Measurements from ENCODE around the gene ZC3H13. TPM values are rescaled to one million over a fixed set of nuclear protein-coding genes. Genes with fewer than 3 reads are reported as not detected.

Gene ZC3H13
- total RNA-seq, 1 donor from 2014 or later, result 30.1 TPM

DNA sequence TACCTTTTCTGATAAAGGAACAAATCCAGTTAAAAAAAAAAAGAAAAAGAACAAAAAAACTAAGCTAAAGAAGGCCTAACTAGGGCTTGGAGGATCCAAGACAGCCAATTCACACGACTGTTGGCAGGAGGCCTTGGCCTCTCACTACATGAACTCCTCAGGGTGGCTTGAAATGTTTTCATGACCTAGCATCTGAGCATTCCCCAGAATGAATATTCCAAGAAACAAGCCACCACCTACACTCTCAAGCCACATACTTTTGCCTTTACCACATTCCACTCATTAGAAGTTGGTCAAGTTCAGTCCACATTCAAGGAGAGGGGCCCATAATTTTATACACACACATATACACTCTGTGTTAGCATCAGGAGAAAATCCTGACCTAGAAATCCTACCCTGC is 103.4 kb downstream of the ZC3H13 start:
- DNase-seq (ENCODE audit: extremely low read depth, low read depth, low spot score), result no peak

DNA sequence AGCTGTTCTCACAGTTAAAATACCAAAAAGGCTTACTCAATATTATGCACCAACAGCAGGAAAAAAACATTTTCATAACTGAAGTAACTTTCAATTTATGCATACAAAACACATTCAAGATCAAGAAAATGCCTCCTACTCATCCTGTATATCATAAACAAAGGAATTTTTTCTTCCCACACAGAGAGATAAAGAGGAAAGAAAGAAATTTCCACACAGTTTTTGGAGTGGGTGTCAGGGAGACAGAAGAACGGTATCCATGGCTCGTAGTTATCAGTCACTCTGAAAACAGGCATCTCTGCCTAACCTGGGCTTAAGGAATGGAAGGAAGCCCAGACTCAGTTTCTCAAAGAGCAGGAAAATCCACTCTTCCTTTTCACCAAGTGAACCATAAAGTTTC is 108.6 kb downstream of the ZC3H13 start:
- no peak for DNase-seq (ENCODE audit: extremely low read depth, low read depth, low spot score)

DNA sequence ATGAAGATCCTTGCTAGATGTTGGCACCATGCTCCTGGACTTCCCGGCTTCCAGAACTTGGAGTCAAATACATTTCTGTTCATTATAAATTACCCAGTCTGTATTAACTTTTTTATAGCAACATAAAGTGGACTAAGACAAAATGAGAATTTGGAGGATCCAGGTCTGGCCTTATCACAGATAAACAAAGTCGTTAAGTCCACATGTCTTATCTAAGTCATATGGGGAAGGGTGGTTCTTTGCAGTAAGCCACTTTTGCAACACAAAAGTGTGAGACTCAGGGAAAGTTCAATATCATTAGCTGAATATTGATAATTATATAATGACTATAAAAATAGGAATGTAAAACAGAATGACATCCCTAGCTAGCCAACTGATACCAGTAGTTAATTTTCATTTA is 109.4 kb downstream of the ZC3H13 start:
- no peak for DNase-seq (ENCODE audit: extremely low read depth, low read depth, low spot score)

DNA sequence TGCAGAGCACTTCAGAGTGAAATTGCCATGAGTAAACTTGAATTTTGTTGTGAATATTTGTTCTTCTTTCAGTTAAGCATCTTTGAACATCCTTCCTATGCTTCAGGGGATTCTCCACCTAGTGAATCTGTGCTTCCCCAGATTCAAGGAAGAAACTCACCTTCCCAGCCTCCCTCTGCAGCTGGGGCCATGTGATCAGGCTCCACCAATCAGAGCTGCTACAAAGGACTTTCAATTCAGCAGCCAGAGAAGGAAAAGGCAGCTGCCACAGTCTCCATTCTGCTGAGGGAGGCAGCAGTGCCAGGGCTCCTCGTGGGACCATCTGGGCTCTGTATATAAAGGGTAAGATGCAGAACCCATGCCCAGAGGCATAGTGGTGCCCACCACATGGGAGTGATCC is 111.3 kb downstream of the ZC3H13 start:
- DNase-seq (ENCODE audit: extremely low read depth, low read depth, low spot score), result no peak

DNA sequence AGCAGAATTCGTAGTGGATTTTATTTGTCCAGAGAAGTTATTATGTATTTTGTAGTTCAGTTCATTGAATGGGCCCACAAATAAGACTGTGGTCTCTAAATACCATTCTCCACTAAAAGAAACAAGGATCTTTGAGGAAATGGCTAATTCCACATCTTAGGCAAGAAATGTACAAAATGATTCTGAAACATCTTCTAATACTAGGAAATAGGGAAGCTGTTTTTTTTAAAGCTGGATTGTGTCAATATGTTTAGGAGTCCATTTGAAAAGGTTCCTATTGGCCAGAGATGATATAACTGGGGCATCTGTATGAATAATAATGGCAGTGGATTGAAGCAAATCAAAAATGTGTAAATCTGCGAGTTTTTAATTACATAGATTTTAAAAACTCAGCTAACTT is 112.5 kb downstream of the ZC3H13 start:
- DNase-seq (ENCODE audit: extremely low read depth, low read depth, low spot score), result no peak

DNA sequence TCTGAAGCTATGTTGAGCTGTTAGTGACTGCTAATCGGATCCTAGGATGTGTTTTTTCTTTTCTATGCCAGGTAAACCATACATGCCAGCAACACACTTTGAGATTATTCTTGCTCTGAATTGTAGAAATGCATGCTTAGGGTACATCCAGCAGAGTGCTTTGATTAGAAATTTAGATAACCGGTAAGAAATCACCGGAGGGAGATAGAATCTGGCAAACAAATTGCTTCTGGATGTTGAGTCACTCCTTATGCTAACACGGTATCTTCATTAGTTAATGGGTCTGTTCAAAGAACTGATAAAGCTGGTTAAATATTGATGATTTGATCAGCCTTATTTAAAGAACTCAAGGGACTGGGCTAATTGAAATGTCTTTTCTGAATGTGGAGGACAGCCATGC is 115.9 kb downstream of the ZC3H13 start:
- no peak for DNase-seq (ENCODE audit: extremely low read depth, low read depth, low spot score)

DNA sequence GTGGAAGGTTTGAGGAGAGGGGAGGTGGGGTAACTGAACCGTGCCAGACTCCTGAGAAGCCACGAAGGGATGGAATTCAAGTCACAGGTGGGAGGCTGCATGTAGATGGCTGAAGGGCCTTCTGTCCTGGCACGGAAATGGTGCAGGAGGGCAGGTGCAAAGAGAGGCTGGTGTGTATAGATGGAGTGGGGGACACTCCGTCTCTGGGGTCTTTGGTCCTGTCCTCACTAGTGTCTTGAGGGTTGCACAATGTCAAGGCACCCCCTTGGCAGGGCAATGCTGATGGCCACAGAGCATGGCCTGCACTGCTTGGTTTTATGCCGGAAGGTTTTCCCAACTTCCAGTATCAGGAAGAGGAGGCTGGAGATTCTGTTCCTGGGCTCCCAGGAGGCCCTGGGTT is 118.3 kb downstream of the ZC3H13 start:
- DNase-seq (ENCODE audit: extremely low read depth, low read depth, low spot score), result no peak

DNA sequence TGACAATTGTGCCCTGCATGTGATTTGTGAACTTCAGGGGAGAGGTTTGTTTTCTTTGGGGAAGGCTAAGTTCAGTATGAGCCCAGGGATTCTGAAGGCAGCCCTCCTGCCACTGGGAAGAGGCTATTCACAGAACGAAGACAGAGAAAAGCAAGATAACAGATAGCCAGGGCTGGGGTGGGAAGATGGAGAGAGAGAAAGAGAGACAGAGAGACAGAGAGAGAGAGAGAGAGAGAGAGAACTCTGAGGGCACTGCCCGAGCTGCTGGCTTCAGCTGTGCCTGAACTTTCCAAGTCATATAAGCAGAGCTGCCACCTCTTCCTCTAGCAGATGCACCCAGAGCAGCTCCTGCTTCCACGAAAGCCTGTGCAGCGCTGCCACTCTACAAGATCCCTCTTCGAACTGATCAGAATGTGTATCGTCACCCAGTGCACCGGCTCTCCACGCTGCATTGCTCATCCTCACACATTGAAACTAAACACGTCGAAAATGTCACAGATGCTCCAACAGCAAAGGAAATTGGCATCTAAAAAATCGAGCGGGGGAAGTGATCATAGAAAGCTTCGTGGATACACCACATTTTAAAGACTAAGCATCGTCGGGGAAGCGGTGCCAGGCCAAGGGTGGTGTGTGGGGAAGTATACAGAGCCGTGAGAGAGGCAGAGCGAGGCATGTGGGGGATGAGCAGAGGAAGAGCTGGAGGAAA is 119.2 kb downstream of the ZC3H13 start:
- no peak for DNase-seq (ENCODE audit: extremely low read depth, low read depth, low spot score)

DNA sequence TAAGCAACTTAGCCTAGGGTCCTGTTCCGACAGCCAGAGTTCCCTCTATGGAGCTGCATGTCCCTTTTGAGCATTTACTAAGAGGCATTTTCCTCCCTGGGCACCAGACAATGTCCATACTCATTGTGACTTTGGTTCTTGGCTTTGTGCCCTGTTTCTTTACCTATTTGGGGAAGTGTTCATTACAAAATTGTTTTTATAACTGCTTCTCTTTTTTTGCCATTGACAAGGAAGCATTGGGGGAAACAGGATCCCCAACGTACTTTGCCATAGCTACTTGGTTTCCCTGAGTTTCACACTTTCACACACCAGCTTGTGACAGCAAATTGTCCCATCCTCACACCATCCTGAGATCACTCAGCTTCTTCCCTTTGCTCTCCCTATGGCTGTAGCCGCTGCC is 119.9 kb downstream of the ZC3H13 start:
- DNase-seq (ENCODE audit: extremely low read depth, low read depth, low spot score), result no peak

DNA sequence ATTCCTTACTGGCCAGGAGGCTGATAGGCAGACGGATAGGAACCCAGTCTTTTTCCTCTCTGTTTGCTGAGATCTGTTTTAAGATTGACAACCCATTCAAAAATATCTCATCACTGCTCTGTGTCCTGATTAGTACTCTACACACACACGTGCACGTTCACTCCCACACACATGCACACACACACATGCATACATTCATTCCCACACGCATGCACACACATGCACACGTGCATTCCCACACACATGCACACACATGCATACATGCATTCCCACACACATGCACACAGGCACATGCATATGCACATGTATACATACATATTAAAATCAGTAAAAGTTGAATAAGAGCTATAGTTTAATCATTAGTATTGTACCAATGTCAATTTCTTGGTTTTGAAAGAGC is 120.4 kb downstream of the ZC3H13 start:
- DNase-seq (ENCODE audit: extremely low read depth, low read depth, low spot score), result no peak

DNA sequence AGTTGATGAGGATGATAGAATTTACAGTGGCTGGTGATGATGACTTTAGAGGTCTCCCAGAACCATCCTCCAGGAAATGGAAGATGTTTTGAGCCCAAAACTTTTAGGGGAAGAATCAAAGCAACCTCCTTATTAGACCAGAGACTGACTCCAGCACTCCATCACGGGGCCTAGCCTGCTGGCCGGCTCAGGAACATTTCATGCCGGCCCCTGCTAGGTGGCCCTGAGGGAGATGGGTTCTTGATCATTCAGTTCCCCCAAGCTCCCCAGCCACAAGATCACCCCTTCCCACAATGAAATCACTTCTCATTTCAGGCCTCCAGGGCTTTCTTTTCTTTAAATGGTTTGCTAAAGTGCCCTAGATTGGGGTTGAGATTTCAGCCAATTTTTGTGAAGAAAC is 121.3 kb downstream of the ZC3H13 start:
- no peak for DNase-seq (ENCODE audit: extremely low read depth, low read depth, low spot score)

DNA sequence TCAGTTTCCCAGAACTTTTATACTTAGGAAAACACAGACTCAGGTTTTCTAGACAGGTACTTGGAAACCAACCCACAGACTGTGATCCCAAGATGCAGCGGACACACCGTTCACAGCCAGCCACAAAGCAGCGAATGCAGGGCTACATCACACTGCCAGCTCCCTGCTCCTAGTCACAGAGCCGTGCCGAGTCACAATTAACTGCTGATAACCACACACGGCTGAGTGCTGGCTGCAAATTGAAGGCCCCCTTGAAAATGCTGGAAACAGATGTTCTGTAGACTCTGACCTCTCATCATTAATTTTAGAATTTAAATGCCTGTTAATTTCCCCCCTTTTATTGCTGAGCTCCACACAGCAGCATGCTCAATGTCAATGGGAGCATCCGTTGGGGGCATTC is 122.4 kb downstream of the ZC3H13 start:
- no peak for DNase-seq (ENCODE audit: extremely low read depth, low read depth, low spot score)

DNA sequence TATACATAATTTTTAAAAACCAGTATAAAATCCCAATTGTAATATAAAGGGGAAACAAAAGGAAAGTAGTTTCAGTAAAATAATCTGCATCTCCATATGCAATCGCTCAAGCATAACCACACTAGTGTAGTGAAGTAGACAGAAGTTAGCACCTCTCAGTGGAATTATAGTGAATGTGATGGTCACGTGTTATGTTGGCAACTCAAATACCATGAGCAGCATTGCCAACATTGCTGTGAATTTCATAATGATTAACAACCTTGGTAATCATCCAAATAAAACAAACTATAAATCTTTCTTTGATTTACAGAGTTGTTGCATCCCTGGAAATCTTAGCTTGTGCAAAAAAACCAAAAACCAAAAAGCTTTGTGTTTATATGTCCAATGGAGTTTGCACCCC is 123.7 kb downstream of the ZC3H13 start:
- no peak for DNase-seq (ENCODE audit: extremely low read depth, low read depth, low spot score)

DNA sequence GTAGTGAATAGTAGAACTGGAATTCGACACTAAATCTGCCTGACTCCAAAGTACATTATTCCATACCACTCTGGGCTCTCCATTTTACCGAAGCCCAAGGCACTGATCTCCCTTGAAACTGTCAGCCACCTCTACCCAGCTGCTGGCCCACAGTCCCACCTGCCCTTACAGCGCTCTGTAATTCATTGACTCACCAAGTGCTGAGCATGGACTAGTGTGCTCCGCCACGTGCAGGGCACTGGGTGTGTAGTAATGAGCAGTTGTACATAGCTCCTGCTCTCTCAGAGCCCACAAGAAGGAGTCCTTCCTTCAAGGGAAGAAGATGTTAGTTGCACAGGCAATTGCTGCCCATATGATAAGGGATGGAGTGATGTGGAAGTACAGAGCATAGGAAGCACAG is 124.4 kb downstream of the ZC3H13 start:
- DNase-seq (ENCODE audit: extremely low read depth, low read depth, low spot score), result no peak

DNA sequence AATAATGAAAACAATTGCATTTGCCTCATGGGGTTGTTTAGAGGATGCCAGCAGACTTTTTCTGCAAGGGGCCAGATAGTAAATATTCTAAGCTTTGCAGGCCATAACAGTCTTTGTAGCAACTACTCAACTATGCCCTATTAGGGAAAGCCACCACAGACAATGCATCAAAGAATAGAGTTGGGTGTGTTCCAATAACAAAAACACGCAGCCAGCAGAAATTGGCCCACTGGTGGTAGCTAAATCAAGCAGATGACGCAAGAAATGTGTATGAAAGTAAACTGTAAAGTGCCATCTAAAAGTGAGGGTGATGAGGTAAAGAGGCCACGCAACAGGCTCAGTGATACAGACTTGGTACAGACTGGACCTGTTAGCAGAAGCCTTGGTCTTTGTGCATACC is 125.8 kb downstream of the ZC3H13 start:
- no peak for DNase-seq (ENCODE audit: extremely low read depth, low read depth, low spot score)

DNA sequence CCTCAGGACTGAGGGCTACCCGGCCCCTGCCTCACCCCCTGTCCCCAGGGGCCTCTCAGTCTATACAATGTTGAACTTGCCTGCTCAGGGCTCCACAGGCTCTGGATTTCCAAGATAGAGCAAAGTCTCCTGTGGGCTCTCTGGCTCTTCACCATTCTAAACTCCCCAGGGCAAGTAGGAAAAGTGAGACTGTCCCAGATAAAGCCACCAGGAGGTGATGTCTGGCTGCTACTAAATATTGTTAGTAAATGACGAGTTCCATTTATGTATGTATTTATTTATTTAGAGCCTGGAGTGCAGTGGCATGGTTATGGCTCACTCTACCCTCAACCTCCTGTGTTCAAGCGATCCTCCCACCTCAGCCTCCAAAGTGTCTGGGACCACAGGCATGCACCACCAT is 127.4 kb downstream of the ZC3H13 start:
- no peak for DNase-seq (ENCODE audit: extremely low read depth, low read depth, low spot score)

DNA sequence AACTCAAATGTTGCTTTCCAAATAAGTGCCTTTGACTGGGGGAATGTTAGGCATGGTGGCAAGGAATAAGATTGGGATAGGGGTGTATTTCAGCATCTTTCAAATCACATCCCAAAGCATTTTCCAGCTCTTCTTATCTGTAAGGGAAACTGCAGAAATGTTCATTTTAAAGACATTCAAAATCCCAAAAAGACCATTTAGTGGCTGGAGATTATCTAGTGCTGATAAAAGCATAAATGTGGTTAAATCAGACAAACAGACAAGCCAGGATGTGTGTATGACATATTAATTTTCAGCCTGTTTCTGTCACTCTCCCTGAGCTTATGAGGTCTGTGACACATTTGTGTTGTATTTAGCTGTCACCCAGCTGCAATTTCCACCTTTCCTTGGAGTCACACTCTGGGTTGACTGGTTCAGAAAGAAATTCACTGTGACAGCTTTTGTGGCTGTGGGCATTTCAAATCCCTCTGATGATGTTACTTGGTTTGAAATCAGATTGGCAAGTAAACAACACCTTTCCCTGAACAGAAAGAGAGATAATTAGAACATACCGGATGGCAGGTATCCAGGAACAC is 131.3 kb downstream of the ZC3H13 start:
- no peak for DNase-seq (ENCODE audit: extremely low read depth, low read depth, low spot score)

DNA sequence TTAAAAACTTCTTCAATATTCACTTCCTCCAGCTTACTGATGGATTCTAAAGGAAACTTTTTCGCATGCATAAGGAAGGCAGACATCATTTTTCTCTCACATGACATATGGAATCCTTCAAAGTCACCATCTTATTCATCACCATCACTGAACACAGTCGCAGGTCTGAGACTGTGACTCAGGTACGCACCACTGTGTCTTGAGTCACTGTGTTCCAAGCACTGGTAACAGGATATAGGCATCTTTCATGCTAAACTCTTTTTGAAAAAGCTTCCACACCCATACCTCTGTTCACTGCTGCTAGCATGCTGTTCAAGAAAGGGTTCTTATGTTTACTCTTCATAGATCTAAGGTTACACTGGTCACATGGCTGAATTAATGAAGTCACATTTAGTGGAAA is 133.9 kb downstream of the ZC3H13 start:
- no peak for DNase-seq (ENCODE audit: extremely low read depth, low read depth, low spot score)

DNA sequence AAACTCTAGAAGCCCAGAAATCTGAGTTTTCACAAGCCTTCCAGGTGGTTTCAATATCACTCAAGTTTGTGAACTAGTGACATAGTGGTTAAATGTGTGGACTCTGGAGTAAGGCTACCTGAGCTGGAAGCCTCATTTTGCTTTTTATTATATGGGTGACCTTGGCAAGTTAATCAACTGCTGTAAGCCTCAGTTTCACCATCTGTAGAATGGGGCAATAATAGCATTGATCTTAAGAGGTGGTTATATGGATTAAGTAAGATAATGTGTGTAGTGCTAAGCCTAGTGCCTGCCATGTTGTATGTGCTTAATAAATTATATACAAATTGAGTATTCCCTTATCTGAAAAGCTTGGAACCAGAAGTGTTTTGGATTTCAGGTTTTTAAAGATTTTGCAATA is 135.5 kb downstream of the ZC3H13 start:
- DNase-seq (ENCODE audit: extremely low read depth, low read depth, low spot score), result no peak

DNA sequence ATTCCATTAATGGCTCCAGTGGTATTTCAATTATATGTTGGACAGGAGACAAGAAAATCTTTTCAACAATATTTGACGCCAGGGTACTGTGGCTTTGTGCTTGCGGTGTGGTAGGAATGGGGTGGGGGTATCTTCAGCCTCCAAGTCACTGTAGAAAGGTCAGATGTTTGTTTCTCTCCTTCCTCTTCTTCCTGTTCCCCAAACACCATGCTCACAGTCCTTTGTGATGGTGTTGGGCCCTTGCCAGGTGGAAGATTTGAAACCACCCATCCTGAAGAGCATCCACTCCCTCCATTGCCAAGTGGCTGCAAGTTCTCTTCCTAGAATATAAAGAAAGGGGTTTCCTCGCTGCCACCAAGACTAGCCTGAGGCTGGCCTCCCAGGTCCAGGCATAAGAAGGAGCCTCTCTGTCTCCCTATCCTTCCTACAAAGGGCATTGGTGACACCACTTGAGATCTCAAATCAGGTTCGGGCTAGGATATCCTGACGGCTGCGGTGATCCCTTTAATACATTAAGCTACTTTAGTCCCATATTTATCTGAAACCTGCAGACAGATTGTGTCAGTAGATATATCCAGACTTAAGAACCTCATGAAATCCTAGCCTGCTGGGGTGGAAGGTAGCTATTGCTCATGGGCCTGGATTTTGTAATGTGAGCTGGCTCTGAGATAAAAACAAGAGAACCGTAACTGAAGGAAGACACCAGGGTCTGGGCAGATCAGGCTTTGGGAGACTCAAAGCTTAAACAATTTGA is 136.7 kb downstream of the ZC3H13 start:
- DNase-seq (ENCODE audit: extremely low read depth, low read depth, low spot score), result no peak

DNA sequence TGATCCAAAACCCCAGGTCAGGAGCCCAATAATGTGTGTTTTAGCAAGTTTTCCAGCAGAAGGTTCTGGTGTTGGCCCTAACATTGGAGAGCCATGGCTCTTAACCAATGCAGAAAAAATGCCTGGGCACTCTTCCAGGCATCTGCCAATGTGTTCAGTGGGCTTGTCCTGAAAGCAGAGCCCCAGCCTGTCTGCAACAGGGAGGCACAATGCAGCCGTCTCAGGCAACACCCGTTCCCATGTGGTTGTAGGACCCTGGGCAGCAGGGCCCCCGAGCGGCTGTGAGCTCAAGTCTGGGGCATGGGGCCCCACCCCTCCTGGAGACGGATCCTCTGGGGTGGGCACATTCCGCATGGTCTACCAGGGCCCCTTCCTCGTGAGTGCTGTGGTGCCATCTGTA is 142.9 kb downstream of the ZC3H13 start:
- no peak for DNase-seq (ENCODE audit: extremely low read depth, low read depth, low spot score)

DNA sequence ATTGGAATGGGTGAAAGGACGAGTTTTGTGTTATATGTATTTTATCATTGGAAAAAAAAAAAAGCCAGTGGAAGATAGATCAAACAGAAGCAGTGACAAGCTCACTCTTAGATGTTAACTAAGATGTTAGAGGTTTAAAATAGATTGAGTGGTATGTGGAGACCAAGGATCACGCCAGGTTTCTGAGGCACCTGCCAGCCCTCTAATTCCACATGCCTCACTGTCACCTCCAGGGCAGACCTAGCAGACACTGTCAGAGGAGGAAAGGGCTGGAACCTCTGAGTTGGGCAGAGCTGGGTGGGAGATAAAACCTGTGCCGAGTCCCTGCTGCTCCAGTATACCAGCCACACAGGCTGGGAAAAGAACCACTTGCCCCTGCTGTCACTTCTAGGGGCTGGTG is 143.5 kb downstream of the ZC3H13 start:
- no peak for DNase-seq (ENCODE audit: extremely low read depth, low read depth, low spot score)

Measured in glomerular endothelial cell (primary cell).